H1 (cell line): ENCODE data around the gene NEK11. TPM values are rescaled to one million over a fixed set of nuclear protein-coding genes. Genes with fewer than 3 reads are reported as not detected.

Experiments
- CTCF ChIA-PET: fragments of 300-600 bp; sonication (Branson Sonifier 250); formaldehyde crosslinking; loops from one replicate; lab custom pipeline; 2021; ENCODE audit not compliant: partially characterized antibody; lab: Charles Lee
- POLR2A ChIA-PET: fragments of 300-600 bp; sonication (Branson Sonifier 250); formaldehyde crosslinking; loops from one replicate; lab custom pipeline; 2021; ENCODE audit warnings: inconsistent platforms; ENCODE audit not compliant: partially characterized antibody; lab: Charles Lee
- DNase-seq, 2 experiments: peaks; one replicate each; pipeline versions ENCODE4 v3.0.0 to v3.0.0-alpha.2; 2010 to 2022; ENCODE audit warnings: low spot score in 2 of 2, low read depth in 1 of 2, mixed read lengths in 1 of 2
- FAIRE-seq: peaks from 2 replicates; lab custom pipeline; 2011; peaks lifted over from hg19 to GRCh38; lab: Jason Lieb, UNC
- H2AFZ ChIP-seq: 2 replicates; pipeline ENCODE4 v1.8.1; 2012; ENCODE audit warnings: low read length, inconsistent platforms
- H2AK5ac ChIP-seq: 2 replicates; pipeline ENCODE4 v1.6.1; 2013; ENCODE audit warnings: low read depth, low read length
- H2BK120ac ChIP-seq: replicated peaks from 2 replicates; pipeline ENCODE3; 2013; ENCODE audit warnings: low read depth, low read length, inconsistent platforms
- H2BK12ac ChIP-seq: 2 replicates; pipeline ENCODE4 v1.6.1; 2013; ENCODE audit warnings: low read depth, low read length
- H2BK15ac ChIP-seq: 2 replicates; pipeline ENCODE4 v1.6.1; 2013; ENCODE audit warnings: low read length
- H2BK20ac ChIP-seq: 2 replicates; pipeline ENCODE4 v1.6.1; 2013; ENCODE audit warnings: low read length
- H2BK5ac ChIP-seq: 2 replicates; pipeline ENCODE4 v1.6.1; 2013; ENCODE audit warnings: low read depth, low read length
- H3K14ac ChIP-seq: 2 replicates; pipeline ENCODE4 v1.6.1; 2013; ENCODE audit warnings: inconsistent platforms; ENCODE audit not compliant: insufficient read length
- H3K18ac ChIP-seq: 2 replicates; pipeline ENCODE4 v1.6.1; 2013; ENCODE audit warnings: low read length; ENCODE audit errors: extremely low read depth
- H3K23ac ChIP-seq: 2 replicates; pipeline ENCODE4 v1.6.1; 2013; ENCODE audit warnings: inconsistent platforms; ENCODE audit not compliant: insufficient read length
- H3K23me2 ChIP-seq: 2 replicates; pipeline ENCODE4 v1.6.1; 2013; ENCODE audit warnings: low read depth, low read length
- H3K27ac ChIP-seq: 2 replicates; pipeline ENCODE4 v1.6.1; 2011; ENCODE audit warnings: low read depth, low read length, inconsistent platforms
- H3K27me3 ChIP-seq, 4 experiments: replicated peaks in 1 of 4; 1 replicate in 1 of 4; 2 replicates in 3 of 4; pipeline versions ENCODE4 v1.6.1 to v1.8.1; 2011 to 2013; ENCODE audit warnings: low read length in 3 of 4, mild to moderate bottlenecking in 3 of 4, inconsistent platforms in 2 of 4, mixed read lengths in 2 of 4, moderate library complexity in 1 of 4; ENCODE audit not compliant: control insufficient read depth in 3 of 4, insufficient read depth in 3 of 4; ENCODE audit errors: extremely low read depth in 1 of 4
- H3K36me3 ChIP-seq, 4 experiments: 2 replicates each; pipeline versions ENCODE4 v1.6.1 to v1.8.1; 2011 to 2013; ENCODE audit warnings: mild to moderate bottlenecking in 4 of 4, low read length in 3 of 4, moderate library complexity in 2 of 4, control low read depth in 1 of 4, inconsistent platforms in 1 of 4; ENCODE audit not compliant: insufficient read depth in 4 of 4, control insufficient read depth in 2 of 4
- H3K4ac ChIP-seq: replicated peaks from 2 replicates; pipeline ENCODE3; 2013; ENCODE audit warnings: low read length, low read depth, mixed read lengths, inconsistent platforms; ENCODE audit not compliant: insufficient read length
- H3K4me1 ChIP-seq, 4 experiments: replicated peaks in 1 of 4; 1 replicate in 1 of 4; 2 replicates in 3 of 4; pipeline versions ENCODE4 v1.6.1 to v1.8.1; 2011 to 2013; ENCODE audit warnings: low read length in 3 of 4, inconsistent platforms in 2 of 4, mixed read lengths in 1 of 4; ENCODE audit not compliant: insufficient read depth in 4 of 4, control insufficient read depth in 3 of 4
- H3K4me2 ChIP-seq, 2 experiments: 2 replicates each; pipeline versions ENCODE4 v1.6.1 to v1.8.1; 2011 to 2013; ENCODE audit warnings: low read depth in 2 of 2, low read length in 2 of 2, control low read depth in 1 of 2, inconsistent platforms in 1 of 2, mild to moderate bottlenecking in 1 of 2; ENCODE audit not compliant: insufficient read depth in 1 of 2
- H3K4me3 ChIP-seq, 4 experiments: fragments of 200-600, 300-600 bp in 1 of 4; sonication (generic), shearing (Covaris generic), sonication (Bioruptor Twin) in 1 of 4; 2 replicates each; pipeline versions ENCODE4 v1.5.1 to v1.8.1; 2011 to 2016; ENCODE audit warnings: low read length in 4 of 4, low read depth in 3 of 4, control low read depth in 2 of 4, inconsistent platforms in 2 of 4, mild to moderate bottlenecking in 2 of 4, mixed read lengths in 1 of 4, moderate library complexity in 1 of 4; ENCODE audit not compliant: insufficient read depth in 2 of 4; ENCODE audit errors: extremely low read depth in 1 of 4
- H3K56ac ChIP-seq: replicated peaks from 2 replicates; pipeline ENCODE3; 2013; ENCODE audit warnings: low read depth, mild to moderate bottlenecking, mixed read lengths, low read length, inconsistent platforms; ENCODE audit not compliant: insufficient read length
- H3K79me1 ChIP-seq: 2 replicates; pipeline ENCODE4 v1.6.1; 2013; ENCODE audit warnings: low read depth, low read length, control low read depth
- H3K79me2 ChIP-seq, 2 experiments: 2 replicates each; pipeline versions ENCODE4 v1.6.1 to v1.8.1; 2012 to 2013; ENCODE audit warnings: low read length in 2 of 2, mild to moderate bottlenecking in 2 of 2, inconsistent platforms in 1 of 2; ENCODE audit not compliant: insufficient read depth in 2 of 2, control insufficient read depth in 1 of 2
- H3K9ac ChIP-seq, 4 experiments: replicated peaks in 1 of 4; 1 replicate in 1 of 4; 2 replicates in 3 of 4; pipeline versions ENCODE4 v1.6.1 to v1.8.1; 2011 to 2013; ENCODE audit warnings: low read depth in 3 of 4, low read length in 3 of 4, control low read depth in 2 of 4, mild to moderate bottlenecking in 2 of 4, moderate library complexity in 2 of 4, inconsistent platforms in 1 of 4; ENCODE audit errors: extremely low read depth in 1 of 4
- H3K9me3 ChIP-seq, 2 experiments: 2 replicates each; pipeline versions ENCODE4 v1.6.1 to v1.8.1; 2012 to 2013; ENCODE audit warnings: mild to moderate bottlenecking in 2 of 2, moderate library complexity in 2 of 2, control low read depth in 1 of 2, inconsistent platforms in 1 of 2, low read depth in 1 of 2, low read length in 1 of 2, mixed read lengths in 1 of 2; ENCODE audit not compliant: insufficient read depth in 2 of 2
- H4K20me1 ChIP-seq, 2 experiments: replicated peaks in 1 of 2; 2 replicates each; pipeline versions ENCODE3 to v1.8.1; 2011 to 2013; ENCODE audit warnings: inconsistent platforms in 2 of 2, low read length in 2 of 2, mild to moderate bottlenecking in 1 of 2; ENCODE audit not compliant: insufficient read depth in 2 of 2, control insufficient read depth in 1 of 2
- H4K5ac ChIP-seq: 2 replicates; pipeline ENCODE4 v1.6.1; 2013; ENCODE audit warnings: low read length, low read depth, mixed read lengths, inconsistent platforms; ENCODE audit not compliant: insufficient read length
- H4K8ac ChIP-seq: 2 replicates; pipeline ENCODE4 v1.8.0; 2013; ENCODE audit warnings: mild to moderate bottlenecking, moderate library complexity, low read length, inconsistent platforms; ENCODE audit not compliant: insufficient read depth; ENCODE audit errors: extremely low read depth
- H4K91ac ChIP-seq: replicated peaks from 2 replicates; pipeline ENCODE3; 2013; ENCODE audit warnings: low read length, mixed read lengths, inconsistent platforms; ENCODE audit not compliant: insufficient read length
- EP300 ChIP-seq, 2 experiments: IDR thresholded peaks; 1 replicate in 1 of 2; 2 replicates in 1 of 2; pipeline ENCODE4 v1.6.1; 2011 to 2012; ENCODE audit warnings: low read depth in 2 of 2, low read length in 2 of 2, mild to moderate bottlenecking in 2 of 2, borderline replicate concordance in 1 of 2, inconsistent platforms in 1 of 2, moderate library complexity in 1 of 2
- WGBS, 2 experiments: shearing (Covaris generic) in 1 of 2; methylation state at CpG; one replicate each; pipeline versions ENCODE4 v1.1.6 to v1.1.7; 2013 to 2015; ENCODE audit warnings: low lambda C conversion rate in 2 of 2, mixed read lengths in 2 of 2, inconsistent platforms in 1 of 2, low coverage in 1 of 2, missing lambda C conversion rate in 1 of 2; ENCODE audit not compliant: insufficient replicate concordance in 2 of 2, insufficient coverage in 1 of 2, insufficient read length in 1 of 2; ENCODE audit errors: extremely low coverage in 1 of 2, missing lambda C conversion rate in 1 of 2; 5-methylcytosine and 5-hydroxymethylcytosine counted together
- polyA plus RNA-seq, 7 experiments: library from polyadenylated mRNA; depleted of rRNA in 3 of 7; stranded (reverse) in 5 of 7; unstranded in 2 of 7; fragments of >200 nt in 5 of 7; fragments of 200-250 nt in 2 of 7; gene quantifications; 1 replicate in 5 of 7; 2 replicates in 1 of 7; 4 replicates in 1 of 7; pipeline versions ENCODE4 v1.2.1 to v1.2.3, GENCODE V29; 2011 to 2013; ENCODE audit warnings: missing spikeins in 2 of 7, mixed read lengths in 2 of 7
- total RNA-seq: library from RNA; stranded (reverse); fragmentation: NEBNext Ultra II Directional; extraction: Animal tissue kit (Norgen Biotek cat#: 25700); gene quantifications from 2 replicates; pipeline ENCODE4 v1.2.1, GENCODE V29; 2021
- TF ChIP-seq, protein P1 (sequence below): IDR thresholded peaks from 2 replicates; pipeline ENCODE4 v1.6.1; 2011; ENCODE audit warnings: low read length, improper control_type of control experiment

NEK11 gene
- total and polyA plus RNA-seq, 2 of the 8 experiments (the other 6 are each of a cell fraction or from before 2014, with no cell fraction given), result 0.60 TPM; not detected in 1

DNA sequence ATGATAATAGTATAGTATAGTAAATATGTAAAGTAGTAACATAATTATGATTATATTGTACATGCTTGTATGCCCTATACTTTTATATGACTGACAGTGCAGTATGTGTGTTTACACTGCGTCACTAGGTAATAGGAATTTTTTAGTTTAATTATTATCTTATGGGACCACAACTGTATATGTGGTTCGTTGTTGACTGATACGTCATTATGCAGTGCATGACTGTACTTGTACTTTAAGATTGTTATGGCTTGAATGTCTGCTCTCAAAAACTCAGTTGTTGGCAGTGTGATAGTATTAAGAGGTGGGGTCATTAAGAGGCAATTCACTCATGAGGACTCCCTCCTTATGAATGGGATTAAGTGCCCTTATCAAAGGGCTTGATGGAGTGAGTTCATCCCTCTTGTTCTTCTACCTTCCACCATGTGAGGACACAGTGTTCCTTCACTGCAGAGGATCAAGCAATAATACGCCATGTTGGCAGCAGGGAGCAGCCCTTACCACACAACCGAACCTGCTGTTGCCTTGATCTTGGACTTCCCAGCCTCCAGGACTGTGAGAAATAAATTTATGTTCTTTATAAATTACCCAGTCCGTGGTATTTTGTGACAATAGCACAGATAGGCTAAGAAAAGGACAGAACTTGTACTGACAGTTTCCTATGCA, 152.2 kb downstream of the NEK11 start:
- no peak overlapping the region for H3K4ac ChIP-seq
- DNase-seq (no peak), FAIRE-seq (no peak)
- no peak overlapping the region for H4K91ac ChIP-seq
- H3K79me1 ChIP-seq, result no peaks in the 10 kb centered on the region
- H3K14ac ChIP-seq, result no peak overlapping the region
- no peaks in the 10 kb centered on the region for H3K79me2 ChIP-seq
- no peak overlapping the region for H3K9ac ChIP-seq
- H3K56ac ChIP-seq, result no peak overlapping the region
- H3K4me3 ChIP-seq, result no peak overlapping the region
- ChIA-PET CTCF (no interaction called here), POLR2A (no interaction called here)
- H2BK120ac ChIP-seq, result no peak overlapping the region
- no peak overlapping the region for H2AFZ ChIP-seq
- no peaks in the 10 kb centered on the region; a peak in 1 of 4 replicates for H3K9me3 ChIP-seq
- H2BK5ac ChIP-seq, result no peak overlapping the region
- H3K27me3 ChIP-seq, result no peaks in the 10 kb centered on the region
- H3K36me3 ChIP-seq, result no peaks in the 10 kb centered on the region
- H3K27ac ChIP-seq, result no peak overlapping the region
- TF ChIP-seq, protein P1, sequence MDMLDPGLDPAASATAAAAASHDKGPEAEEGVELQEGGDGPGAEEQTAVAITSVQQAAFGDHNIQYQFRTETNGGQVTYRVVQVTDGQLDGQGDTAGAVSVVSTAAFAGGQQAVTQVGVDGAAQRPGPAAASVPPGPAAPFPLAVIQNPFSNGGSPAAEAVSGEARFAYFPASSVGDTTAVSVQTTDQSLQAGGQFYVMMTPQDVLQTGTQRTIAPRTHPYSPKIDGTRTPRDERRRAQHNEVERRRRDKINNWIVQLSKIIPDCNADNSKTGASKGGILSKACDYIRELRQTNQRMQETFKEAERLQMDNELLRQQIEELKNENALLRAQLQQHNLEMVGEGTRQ, result no peak
- TF ChIP-seq EP300 (IDR thresholded peaks at IDR 0.05; ENCODE audit: borderline replicate concordance in 1 of 2, low read depth in 2 of 2, low read length in 2 of 2), result no peak
- 86% methylated on average over 6 of the region's 6 CpGs; no CpG with 5 or more reads in 1 of the 2 experiments for WGBS, 2 experiments
- H3K4me1 ChIP-seq, result no peaks in the 10 kb centered on the region
- H3K23me2 ChIP-seq, result no peaks in the 10 kb centered on the region
- no peak overlapping the region for H2AK5ac ChIP-seq
- H3K18ac ChIP-seq, result no peak overlapping the region
- H2BK15ac ChIP-seq, result no peak overlapping the region
- H4K8ac ChIP-seq, result no peak overlapping the region
- H4K20me1 ChIP-seq, result no peaks in the 10 kb centered on the region
- H2BK12ac ChIP-seq, result no peak overlapping the region
- H3K4me2 ChIP-seq, result no peak overlapping the region
- H2BK20ac ChIP-seq, result no peak overlapping the region
- no peak overlapping the region for H4K5ac ChIP-seq
- H3K23ac ChIP-seq, result no peak overlapping the region
